HG03520 (cell line): ENCODE measurements around the gene CDH13.
A peak's percentile ranks its signal among the peaks of the same experiment; 100 is the strongest.

Experiments used
- ATAC-seq: cut with Tn5 transposase; IDR thresholded peaks from one replicate; pipeline ENCODE4 v1.9.1; 2021; ENCODE audit warnings: mild to moderate bottlenecking, moderate library complexity; ENCODE audit not compliant: unreplicated experiment

The CDH13 gene

GRCh38 chr16:82625066-82625968 is 1.5 kb upstream of the CDH13 start:
- no peak for ATAC-seq

GRCh38 chr16:82628088-82628423 is 1.3 kb downstream of the CDH13 start:
- ATAC-seq: no peak

DNA sequence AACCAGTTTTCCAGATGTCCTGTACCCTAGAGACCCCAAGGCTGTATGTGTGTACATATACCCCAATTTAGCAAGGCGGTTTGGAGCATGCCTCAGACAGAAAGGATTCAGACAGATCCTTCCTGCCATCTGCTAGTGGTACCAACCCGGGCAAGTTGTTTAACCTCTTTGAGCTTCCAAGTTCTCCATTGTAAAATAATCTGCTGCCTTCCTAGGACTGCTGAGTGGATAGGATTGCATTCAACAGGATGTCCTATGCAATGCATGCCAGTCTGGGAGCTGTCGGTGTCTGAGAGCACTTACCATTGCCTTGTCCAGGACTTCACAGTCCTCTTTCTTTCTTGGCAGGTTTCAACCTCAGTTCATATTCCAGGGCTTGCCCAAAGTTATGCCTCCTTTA is 1.9 kb downstream of the CDH13 start:
- no peak for ATAC-seq

GRCh38 chr16:82629441-82630027 is 2.8 kb downstream of the CDH13 start:
- no peak for ATAC-seq

DNA sequence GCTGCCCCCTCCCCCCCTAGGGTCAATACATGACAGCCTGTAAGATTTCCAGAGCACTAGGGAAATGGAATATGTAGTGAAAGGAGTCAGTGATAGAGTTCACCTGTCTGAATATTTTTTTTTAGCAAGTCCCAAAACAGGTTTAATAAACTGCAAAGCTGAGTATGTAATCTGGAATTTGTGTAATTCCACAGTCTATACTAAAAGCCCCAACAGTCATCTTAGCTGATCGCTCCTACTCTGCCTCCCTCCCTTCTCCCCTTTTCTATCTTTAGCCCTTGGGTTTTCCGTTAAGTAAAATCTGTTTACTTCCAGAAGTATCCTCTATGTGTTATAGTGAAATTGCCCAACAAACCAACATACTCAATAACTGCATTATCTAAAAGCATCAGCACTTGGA is 3.5 kb downstream of the CDH13 start:
- no peak for ATAC-seq

DNA sequence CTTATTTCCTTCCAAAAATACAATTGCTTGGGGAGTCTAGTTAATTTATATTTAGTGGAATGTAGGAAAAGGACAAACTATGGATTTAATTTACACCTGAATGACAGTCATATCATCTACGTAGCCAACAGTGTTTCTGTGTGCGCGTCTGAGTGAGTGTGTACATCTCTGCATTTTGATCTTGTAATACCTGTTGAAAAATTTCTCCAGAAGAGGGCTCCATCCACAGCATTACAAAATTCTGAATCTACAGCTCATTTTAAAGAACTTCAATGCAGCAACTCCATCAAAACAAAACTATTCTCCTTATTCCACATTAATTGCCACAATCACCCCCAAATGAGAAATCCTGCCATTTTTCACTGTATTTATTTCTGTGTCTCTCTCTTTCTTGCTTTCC is 3.9 kb downstream of the CDH13 start:
- ATAC-seq: no peak

DNA sequence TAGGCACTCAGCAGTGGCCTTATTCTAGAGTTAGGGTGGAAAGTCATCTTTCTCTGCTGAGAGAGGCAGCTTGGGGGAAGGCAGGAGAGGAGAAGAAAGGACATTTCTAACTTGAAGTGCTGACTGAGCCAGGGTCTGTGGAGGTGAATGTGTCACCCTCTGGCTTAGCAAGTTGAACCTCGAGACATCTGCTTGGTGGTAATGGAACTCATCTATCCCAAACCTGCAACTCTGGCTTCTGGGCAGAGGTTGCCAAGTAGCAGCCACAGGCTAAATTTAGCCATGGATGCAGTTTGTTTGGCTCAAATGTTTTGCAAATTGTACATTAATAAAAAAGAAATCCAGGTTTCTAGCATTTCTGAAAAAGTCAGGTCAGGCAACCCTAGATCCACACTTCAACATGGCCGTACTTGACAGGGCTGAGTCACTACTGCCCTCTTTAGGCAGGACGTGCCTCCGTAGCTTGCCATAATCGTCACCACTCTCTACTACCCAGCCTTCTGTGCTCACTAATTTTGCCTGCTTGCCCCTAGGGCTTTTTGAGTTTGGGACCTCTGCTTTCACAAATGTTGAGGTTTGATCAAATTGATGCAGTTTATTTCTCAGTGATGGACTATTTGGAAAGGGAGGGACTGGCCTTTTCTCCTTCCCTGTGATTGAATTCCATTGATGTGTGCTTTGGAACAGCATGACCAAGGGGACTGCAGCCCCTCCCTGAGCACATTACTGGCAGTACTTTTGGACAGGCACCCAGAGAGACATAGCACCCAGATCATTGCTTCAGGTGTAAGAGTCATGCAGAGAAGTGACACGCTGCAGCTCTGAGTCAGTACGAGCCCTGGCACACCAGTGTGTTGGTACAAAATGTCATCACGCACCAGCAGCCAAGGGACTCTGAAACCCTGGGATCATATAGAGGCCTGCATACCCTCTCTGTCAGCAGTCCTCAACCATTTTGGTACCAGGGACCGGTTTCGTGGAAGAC is 5.2 kb downstream of the CDH13 start:
- no peak for ATAC-seq

- no peak for ATAC-seq
Observed at GRCh38 chr16:82633964-82634600, 7.3 kb downstream of the CDH13 start.

DNA sequence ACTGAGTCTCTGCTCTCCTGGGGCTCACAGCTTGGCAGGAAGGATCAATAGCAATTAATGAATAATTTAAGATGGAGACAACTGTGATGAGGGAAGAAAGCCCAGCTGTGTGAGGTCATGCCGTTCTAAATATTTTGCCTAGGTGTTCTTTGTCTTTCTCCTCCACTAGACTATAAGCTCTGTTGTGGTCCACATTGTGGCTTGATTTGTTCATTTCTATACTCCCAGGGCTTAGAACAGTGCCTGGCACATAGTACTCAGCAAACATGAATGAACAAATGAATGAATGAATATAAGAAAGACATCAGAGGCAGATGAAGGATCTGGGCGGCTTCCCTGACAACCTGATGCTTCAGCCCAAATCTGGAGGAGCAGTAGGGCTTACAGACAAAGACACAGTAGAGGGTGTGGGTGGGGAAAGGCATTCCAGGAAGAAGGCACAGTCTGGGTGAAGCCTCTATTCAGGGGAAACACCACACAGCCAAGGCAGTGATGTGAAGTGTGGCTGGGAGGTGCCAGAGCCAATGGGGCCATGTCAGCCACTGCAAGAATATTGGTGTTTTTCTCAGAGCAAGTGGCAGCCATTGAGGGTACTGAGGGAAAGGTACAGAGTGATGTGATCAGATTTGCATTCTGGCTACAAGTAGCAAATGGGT is 8.3 kb downstream of the CDH13 start:
- ATAC-seq: no peak

GRCh38 chr16:82636485-82636884 is 9.7 kb downstream of the CDH13 start:
- no peak for ATAC-seq

DNA sequence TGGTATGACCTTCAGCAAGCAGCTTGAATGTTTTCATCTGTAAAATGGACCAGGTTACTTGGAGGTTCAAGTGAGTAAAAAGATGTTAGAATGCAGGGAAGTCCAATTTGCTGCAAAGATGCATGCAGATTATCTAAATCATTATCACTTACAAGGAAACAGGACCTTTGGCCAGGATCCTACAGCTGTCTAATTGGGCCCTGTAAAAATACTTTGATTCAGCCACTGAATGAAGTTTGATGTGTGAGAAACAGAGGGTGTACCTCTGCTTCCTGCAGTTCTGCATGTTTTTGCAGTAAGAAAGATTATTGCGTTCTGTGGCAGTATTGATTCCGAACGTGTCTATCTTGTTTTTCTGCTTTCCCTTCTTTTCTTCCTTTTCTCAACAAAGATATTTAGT is 10.2 kb downstream of the CDH13 start:
- no peak for ATAC-seq

DNA sequence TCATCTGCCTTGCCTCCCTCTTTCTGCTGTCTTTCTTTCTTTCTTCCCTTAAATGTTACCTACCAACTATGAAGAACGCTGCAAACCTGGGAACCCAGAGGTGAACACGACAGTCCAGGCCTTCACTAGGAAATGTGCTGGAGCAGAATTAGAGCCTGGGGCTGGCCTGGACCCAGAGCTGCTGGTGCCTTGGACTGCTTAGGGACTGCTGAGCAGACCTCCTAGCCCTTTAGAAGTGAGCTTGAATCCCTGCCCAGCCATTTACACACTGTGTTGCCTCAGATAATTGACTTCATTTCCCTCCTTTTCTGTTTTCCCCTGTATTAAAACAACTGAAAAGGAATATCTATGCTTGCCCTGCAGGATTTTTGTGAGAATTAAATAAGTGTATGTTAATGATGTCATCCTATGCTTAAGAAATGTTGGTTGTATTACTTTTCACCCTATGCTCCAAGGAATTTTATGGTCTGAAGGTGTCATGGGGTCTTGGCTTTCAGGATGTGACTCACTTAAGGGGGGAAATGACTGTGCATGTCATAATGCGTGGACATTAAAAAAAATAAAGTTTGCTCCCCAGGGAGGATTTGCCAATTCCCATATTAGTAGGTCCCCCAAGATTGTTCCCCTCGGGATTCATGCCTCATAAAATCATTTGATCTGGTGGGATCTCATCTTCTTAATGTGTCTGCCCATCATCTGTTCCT is 11.5 kb downstream of the CDH13 start:
- no peak for ATAC-seq

- no peak for ATAC-seq
Observed at GRCh38 chr16:82639263-82639662, 12.5 kb downstream of the CDH13 start.

DNA sequence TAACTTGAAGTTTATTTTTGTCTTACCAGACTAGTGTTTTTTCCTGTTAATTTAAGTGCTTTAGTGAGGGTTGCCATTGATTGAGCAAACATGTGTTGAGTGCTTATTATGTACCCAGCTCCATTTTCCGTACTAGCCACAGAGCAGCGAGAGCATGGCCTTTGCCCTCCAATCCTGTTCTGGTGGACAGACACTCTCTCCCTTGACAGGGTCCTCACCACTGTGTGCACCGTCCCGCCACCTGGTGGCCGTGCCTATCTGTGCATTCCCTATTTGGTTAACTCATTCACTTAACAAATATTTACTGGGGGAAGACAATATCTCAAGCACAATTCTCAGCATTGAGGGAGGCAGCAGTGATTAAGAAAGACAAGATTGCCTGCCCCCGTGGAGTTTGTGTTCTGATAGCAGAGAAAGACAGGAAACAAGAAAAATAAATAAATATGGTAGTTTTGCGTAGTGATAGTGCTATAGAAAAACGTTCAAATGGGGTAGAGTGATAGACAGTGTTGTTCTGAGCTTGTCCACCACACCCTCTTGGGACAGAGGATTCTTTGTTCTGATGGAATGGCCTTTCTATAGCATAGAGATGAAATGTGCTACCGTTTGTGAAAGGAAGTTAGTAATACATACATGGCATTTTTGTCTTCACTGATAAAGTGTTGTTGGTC is 13.0 kb downstream of the CDH13 start:
- peak; percentile 62 for ATAC-seq

DNA sequence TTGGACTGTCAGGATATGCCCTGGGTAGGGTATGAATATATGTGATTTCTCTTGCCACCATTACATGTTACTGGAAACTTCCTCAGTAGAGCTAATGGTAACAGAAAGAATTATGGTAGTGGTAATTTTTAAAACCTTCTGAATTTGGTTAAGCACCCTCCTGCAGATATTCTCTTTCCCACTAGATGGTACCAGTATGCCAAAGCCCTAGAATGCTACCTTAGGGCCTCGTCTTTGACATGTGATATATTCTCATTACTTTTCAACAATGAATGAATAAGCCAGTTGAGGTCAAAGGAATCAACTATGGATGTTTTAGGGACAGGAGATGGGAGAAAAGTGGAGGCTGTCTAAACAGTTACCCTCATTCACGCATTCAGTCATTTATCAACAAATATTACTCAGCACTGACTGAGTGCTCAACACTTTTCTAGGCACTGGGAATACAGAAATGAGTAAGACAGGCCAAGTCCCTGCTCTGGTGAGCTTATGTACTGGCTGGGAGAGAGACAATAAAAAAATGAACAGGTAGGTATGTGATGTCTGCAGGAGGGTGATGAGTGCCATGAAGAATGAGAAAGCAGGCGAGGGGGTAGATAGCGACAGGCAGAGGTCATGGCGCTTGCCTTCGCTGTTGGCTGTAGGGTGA is 14.7 kb downstream of the CDH13 start:
- no peak for ATAC-seq

DNA sequence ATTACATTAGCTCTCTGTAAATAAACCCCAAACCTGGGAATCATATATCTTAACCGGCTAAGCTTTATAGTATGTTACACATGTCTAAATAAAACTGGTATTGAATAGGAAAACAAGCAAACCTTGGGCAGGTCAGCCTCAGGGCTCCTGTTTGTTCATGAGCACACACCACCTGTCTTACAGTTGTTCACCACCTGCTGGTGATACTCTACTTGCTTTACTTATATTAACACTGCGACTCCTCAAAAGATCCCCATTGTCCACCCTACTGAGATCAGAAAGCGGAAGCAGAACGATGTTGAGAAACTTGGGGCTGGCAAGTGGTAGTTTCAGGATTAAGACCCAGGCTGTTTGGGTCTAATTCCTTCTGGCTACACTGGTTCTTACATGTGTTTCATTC is 16.4 kb downstream of the CDH13 start:
- ATAC-seq: no peak

DNA sequence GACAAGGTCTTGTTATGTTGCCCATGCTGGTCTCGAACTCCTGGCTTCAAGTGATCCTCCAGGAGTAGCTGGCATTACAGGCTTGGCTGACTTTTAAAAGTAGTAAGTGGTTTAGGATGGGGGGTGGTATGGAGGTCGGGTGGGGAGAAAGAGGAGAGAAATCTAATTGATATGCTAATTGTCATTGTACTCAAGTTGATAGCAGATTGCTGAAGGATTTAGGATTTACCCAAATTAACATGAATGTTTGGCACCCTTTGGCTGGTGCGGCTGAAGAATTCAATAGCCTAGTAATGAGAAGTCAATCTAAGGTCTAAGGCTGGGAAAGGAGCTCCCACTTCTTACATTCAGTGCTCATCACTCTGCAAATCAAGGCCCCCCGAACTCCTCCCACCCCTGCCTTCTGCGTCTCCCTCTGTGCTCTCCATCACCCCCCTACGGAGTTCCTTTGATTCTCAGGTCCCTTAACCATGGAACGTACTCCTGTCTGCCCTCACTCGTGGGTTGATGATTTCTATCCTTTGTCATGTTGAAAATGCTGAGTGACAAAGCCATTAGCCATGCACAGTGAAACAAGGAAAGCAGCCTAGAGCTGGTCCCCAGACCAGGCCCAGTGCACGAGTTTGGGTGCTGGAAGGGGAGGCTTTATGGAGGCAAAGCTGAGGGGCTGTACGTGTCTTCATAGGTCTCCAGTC is 17.3 kb downstream of the CDH13 start:
- no peak for ATAC-seq

- no peak for ATAC-seq
Observed at GRCh38 chr16:82646504-82646903, 19.7 kb downstream of the CDH13 start.
